ENCODE measurements around the gene LRRC4C.
A peak's percentile ranks its signal among the peaks of the same experiment; 100 is the strongest.

Gene LRRC4C

DNA sequence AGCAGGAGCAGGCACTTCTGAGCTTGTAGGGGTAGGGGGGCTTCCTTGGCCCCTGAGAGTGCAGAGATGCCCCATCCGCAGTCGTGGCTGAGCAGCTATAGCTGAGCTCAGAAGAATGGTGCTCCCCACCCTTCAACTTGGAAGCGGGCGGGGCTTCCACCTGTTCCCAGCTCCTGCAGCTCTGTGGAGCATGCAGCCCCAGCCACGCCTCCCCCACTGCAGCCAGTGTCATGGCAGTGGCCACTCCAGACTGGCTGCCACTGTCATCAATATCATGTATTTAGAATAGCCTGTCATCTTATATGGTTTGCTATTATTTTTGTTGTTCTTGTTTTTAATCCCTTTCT, 213.1 kb downstream of the LRRC4C start:
- DNase-seq, result no peak

- DNase-seq, result no peak
Observed at GRCh38 chr11:41245704-41246398, 213.6 kb downstream of the LRRC4C start.

DNA sequence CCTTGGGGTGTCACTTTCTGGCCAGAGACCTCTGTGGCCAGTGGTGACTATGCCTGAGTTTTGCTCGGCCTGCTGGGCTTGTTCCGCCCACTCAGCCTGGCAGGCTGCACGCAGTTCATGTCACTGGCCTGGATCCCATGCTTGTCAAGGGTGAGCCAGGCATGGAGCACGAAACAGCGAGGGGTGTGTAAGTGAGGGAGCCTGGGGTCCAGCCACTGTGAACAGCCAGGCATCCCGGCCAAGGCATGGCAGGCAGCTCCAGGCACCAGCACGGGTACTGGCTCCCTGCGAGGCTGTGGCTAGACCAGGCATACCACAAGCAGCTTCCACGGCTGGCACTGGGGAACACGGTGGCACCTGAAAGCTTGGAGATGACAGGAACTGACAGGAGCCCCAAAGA, 214.3 kb downstream of the LRRC4C start:
- DNase-seq, result no peak

DNA sequence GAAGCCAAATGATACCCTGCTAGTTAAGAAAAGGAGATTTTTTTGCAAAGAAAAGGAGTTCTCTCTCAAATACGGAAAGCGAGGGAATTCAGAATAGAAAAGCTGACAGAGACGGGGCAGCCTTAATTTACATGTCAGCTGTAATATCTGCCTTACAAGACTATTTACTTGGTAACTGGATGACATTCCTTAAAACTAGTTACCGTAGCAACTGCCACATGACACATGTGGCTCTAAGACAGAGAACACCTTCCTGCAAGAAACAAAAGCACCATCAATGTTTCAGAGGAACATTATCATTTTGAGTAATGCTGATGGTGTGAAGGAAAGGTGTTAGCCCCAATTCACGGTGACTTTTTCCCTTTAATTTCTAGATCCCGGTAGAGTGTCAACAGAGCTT, 222.1 kb downstream of the LRRC4C start:
- no peak for DNase-seq

- DNase-seq, result peak; percentile 57
Observed at GRCh38 chr11:41235668-41236067, 223.8 kb downstream of the LRRC4C start.

DNA sequence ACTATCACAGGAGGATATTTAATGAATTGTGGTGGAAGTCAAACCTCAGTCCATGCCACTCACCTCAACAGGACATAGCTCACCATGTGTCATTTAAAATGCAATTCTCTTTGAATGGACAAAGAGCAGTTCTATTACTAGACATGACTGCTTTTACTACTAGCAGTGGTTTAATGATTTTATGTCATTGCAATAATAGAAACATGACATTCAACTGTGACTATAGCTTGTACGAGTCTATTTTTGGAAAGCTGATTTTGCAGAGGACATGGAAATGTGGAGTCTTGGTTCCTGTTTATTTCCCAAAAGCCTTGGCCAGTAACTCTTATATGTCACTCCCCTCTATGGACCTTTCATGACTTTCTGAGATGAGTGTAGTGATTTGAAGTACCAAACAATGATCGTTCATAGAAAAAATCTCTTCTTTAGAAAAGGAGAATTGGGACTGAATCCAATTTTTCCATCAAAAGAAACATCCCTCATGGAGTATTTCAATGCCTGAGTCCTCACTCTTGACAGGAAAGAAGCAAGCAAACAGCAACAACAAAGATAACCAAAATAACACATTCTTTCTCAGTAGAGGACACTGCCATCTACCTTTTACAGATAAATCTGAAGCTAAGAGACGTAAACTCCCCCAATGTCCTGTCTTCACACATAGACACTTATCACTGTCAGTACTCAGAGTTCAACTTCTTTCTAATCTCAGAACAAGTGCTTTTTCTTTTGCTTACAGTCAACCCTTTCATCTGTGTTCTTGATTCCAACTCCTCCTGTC, 233.4 kb downstream of the LRRC4C start:
- DNase-seq, result no peak

GRCh38 chr11:41222236-41222635, 237.2 kb downstream of the LRRC4C start:
- DNase-seq, result no peak

GRCh38 chr11:41206388-41206787, 253.1 kb downstream of the LRRC4C start:
- no peak for DNase-seq

- peak; percentile 40 for DNase-seq
Observed at GRCh38 chr11:41201156-41201555, 258.3 kb downstream of the LRRC4C start.

DNA sequence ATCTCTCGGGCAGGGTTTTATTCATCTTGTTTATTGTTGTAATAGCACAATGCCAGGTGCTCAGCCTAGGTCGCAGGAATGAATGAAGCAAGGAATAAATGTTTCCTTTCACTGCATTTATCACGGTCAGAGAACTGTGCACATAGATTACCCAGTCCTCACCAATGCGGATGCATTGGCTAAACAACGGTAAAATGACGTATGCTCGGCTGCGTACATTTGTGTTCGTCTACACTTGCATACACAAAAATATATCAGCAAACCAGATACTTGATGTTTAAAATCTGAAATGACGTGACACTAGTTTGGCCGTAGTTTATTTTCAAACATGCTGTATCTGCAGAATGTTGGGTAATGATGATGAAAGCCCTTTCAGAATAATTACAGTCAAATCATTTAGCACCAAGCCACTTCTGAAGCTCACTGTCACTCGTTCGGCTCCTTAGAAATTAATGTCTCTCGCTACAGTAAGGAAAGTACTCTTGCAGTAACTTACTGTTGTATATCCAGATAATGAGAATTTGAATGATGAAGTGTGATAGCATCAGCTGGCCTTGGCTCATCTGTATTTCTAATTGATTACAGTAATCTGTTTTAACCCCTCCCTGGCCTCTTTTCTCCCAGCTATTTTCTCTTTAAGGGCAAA, 268.9 kb downstream of the LRRC4C start:
- DNase-seq, result peak; percentile 11

DNA sequence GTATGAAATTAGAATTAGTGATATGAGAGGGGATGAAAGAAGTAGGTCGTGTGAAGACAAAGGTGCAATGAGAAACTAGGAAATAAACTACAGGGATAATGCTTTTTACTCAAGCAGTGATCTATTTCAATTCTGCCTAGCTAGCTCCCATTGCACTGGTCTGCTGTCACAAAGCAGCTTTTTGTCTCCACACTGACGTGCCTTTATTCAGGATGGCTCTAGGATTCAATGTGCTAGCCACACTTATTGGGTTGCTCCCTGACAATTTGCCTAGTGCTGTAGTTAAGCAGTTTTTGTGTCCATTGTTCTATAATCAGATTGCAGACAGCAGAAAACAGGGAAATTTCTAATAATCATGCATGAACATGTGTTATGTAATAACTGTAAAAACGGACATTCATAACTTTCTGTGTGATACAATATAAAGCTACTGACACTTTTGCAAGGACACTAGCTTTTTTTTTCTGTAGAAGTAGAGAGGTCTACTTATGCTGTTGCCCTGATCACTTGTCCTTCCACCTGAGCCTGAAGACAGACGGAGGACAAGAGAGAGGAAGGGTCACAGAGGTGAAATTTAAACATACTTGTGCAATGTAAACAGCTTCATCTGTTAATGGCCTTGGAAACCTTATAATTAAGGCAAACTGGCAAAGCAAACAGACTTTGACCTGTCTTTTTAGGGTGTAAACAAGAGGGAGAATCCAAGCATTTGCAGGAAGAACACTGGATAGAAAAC, 269.6 kb downstream of the LRRC4C start:
- DNase-seq, result no peak

GRCh38 chr11:41177791-41178190, 281.7 kb downstream of the LRRC4C start:
- no peak for DNase-seq

- no peak for DNase-seq
Observed at GRCh38 chr11:41175304-41175972, 284.0 kb downstream of the LRRC4C start.

DNA sequence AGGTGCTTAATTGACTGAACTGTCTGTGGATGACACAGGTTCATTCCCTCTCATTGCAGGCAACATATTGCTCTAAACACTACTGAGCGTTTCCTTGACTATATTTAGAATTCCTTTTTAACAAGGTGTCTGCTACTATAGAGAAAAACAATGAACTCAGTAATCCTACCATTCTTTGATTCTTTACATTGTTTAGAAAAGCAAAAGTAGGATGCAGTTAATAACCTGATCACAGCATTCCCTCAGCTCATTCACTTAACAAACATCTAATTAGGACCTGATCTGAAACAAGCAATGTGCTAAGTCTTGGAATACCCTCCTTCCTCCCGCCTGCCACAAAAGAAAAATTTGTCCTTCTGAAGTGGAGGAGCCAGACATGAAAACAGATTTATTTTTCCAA, 313.1 kb downstream of the LRRC4C start:
- no peak for DNase-seq

- DNase-seq, result no peak
Observed at GRCh38 chr11:41145420-41145819, 314.0 kb downstream of the LRRC4C start.

DNA sequence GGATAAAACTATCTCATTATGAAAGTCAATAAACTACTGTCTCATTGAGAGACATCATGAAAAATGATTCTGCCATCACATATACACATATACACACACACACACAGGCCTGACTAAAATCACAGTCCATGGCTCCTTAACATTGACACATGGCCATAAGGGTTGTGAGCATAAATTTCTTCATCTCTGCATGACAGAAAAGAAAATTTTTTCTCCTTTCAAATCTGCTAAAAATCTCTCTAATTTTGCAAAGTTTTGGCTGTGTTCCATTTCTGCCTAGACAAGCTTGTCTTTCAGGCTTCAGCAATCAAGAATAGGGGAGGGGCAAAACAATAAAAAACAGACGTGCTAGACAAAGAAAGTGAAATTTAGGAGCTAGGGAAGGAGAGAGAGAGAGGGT, 324.5 kb downstream of the LRRC4C start:
- no peak for DNase-seq

DNA sequence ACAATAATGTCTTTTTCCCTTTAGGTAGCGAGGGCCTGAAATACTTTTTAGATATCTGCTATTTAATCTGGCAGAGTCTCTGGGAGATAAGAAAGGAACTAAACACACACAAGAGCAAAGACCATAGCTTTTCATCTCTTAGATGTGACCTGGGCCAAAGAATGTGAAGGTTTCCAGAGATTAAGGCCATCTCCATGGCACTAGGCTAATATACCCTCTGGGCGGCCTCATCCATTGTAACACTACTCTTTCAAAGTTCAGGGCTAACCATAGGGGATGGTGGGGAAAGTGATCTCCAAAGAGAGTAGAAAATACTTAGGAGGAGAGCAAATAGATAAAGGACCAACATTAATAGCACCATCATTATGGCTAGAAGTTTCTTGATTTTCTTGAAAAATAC, 326.4 kb downstream of the LRRC4C start:
- DNase-seq, result no peak

DNA sequence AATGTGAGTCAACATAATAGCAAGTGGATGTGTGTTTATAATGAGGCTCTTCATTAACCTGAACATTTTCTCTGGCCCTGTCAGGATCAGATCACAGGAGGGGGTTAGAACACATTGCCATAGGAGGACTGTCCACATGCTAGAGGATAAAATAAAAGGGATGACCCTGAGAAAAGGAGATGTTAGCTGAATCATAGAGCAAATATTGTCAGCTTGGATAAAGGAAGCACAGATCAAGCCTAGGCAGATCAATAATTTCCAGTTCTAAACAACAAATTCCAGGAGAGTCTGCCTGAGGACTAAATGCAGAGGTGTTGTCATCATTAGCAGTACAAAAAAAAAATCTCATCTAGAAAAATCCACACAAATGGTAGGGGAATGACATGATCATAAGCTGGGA, 337.9 kb downstream of the LRRC4C start:
- no peak for DNase-seq

DNA sequence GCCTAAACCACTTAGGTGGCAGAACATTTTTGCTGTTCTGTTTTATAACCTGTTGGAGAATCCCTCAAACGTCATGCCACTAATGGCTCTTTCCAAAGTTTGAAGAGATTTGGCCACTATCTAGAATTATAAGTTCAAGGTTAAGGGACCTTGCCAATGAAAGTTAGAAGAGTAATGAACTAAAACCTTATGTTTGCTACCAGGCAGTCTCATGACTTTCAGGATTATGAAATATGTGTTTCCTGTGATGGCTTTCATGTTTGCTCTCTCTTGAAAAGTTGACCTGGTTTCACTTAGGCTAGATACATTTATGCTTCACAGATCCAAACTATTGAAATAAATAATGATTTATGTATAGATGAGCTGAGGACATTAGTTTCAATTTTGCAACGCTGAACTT, 340.0 kb downstream of the LRRC4C start:
- no peak for DNase-seq

GRCh38 chr11:41118521-41118920, 340.9 kb downstream of the LRRC4C start:
- no peak for DNase-seq

DNA sequence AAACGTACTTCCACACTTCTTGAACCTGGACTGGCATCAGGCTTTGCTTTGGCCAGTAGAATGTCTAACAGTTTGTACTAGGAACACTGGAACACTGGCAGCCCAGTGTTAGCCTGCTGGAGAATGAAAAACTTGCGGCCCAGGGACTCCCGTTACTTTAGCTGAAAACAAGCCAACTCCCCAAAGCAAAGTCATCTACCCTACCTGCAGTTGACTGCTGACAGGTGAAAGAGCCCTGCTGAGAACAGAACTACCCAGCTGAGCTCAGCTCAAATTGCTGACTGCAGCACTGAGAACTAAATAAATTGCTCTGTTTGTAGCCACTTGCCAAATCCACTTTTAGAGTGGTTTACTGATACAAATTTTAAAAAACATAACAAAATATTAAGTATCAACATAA, 342.5 kb downstream of the LRRC4C start:
- no peak for DNase-seq

DNA sequence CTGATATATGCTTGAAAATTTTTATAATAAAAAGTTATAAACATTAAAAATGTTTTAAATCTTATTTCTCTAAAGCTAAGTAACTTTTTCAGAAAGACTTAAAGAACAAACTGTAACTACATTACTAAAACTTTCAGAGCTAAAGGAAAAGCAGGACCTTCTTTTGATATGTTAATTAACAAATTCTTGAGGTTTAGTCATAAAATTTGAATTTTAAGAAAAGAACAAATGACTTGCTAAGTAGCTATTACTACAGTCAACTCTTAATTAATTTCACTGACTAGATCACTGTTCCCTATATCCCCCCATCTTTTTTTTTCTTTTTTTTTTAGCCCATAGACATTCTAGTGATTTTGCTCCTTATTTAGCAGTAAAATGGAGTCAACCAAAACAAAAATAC, 344.4 kb downstream of the LRRC4C start:
- no peak for DNase-seq

DNA sequence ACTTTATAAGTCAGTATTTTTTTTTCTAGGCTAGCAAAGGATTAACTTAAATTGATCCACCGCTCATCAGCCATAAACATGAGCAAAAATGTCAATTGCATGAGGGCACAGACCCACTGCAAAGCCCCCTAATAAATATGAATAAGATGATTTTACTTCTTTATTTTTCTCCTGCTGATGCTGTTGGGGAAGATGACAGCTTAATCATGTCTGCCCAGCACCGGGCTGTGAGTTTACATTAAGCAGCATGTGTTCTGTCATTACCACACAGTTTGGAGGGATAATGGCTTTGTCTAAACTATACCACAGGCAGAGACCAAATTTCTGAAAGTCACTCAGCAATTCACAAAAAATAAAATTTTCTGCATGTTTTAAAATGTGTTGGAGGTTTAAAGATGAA, 346.3 kb downstream of the LRRC4C start:
- DNase-seq, result no peak

All from NCI-H1436 (cell line).